ENCODE data around the gene SCGB3A2. TPM values are rescaled to one million over a fixed set of nuclear protein-coding genes. Genes with fewer than 3 reads are reported as not detected.

Gene SCGB3A2
- total RNA-seq, 1 donor from 2014 or later: not detected

GRCh38 chr5:147902609-147903115 lies 24.2 kb downstream of the SCGB3A2 start:
- intact Hi-C loops (cut with micrococcal nuclease): no loop called here

- intact Hi-C loops (cut with micrococcal nuclease): no loop called here
Measured at GRCh38 chr5:147904110-147904509, 25.6 kb downstream of the SCGB3A2 start.

- intact Hi-C loops (cut with micrococcal nuclease): no loop called here
Measured at GRCh38 chr5:147906326-147907095, 28.0 kb downstream of the SCGB3A2 start, which contains the start of gene C5orf46. Gene C5orf46 (minus strand): TSS chr5:147906538. CDS start chr5:147906501, 37 bp downstream.

- intact Hi-C loops (cut with micrococcal nuclease): no loop called here
Measured at GRCh38 chr5:147911427-147911826, 32.9 kb downstream of the SCGB3A2 start.

- intact Hi-C loops (cut with micrococcal nuclease): no loop called here
Measured at GRCh38 chr5:147912011-147912410, 33.5 kb downstream of the SCGB3A2 start.

- intact Hi-C loops (cut with micrococcal nuclease): no loop called here
Measured at GRCh38 chr5:147913786-147914185, 35.3 kb downstream of the SCGB3A2 start.

GRCh38 chr5:147918101-147918685 lies 39.7 kb downstream of the SCGB3A2 start:
- intact Hi-C loops (cut with micrococcal nuclease): no loop called here

- intact Hi-C loops (cut with micrococcal nuclease): no loop called here
Measured at GRCh38 chr5:147918899-147919298, 40.4 kb downstream of the SCGB3A2 start.

GRCh38 chr5:147920420-147921030 lies 42.0 kb downstream of the SCGB3A2 start:
- intact Hi-C loops (cut with micrococcal nuclease): no loop called here

GRCh38 chr5:147921136-147921535 lies 42.6 kb downstream of the SCGB3A2 start:
- intact Hi-C loops (cut with micrococcal nuclease): no loop called here

GRCh38 chr5:147925020-147925419 lies 46.5 kb downstream of the SCGB3A2 start:
- intact Hi-C loops (cut with micrococcal nuclease): no loop called here

- intact Hi-C loops (cut with micrococcal nuclease): no loop called here
Measured at GRCh38 chr5:147927901-147928300, 49.4 kb downstream of the SCGB3A2 start.

GRCh38 chr5:147930769-147931168 lies 52.3 kb downstream of the SCGB3A2 start:
- intact Hi-C loops (cut with micrococcal nuclease): no loop called here

Other genes with a start within 250 kb of the SCGB3A2 start
- 7.6 and 9.5 TPM in 2 replicates for gene JAKMIP2, start 96.0 kb upstream of the SCGB3A2 start, total RNA-seq
- not detected in 2 replicates for gene SPINK1, start 47.0 kb upstream of the SCGB3A2 start, total RNA-seq
- not detected in 2 replicates for gene C5orf46, start 27.8 kb downstream of the SCGB3A2 start, total RNA-seq
- not detected in 2 replicates for gene SPINK5, start 185.3 kb downstream of the SCGB3A2 start, total RNA-seq

All from T-helper 2 cell treated with Interferon-gamma antibody and Interleukin-4, amounts not matched to agents 100 ng/mL and 5 ng/mL, for 36 hours (primary cell).